Measurements from ENCODE around the gene NACC2. TPM values are rescaled to one million over a fixed set of nuclear protein-coding genes. Genes with fewer than 3 reads are reported as not detected.

NACC2 gene
- total RNA-seq, 2 donors from 2014 or later: 7.8 to 9.7 TPM

GRCh38 chr9:136087741-136088480 is 7.2 kb downstream of the NACC2 start:
- H3K27ac Mint-ChIP-seq: no peak overlapping the region
- no peaks in the 10 kb centered on the region for H3K27me3 Mint-ChIP-seq
- no peak overlapping the region for H3K4me3 Mint-ChIP-seq
- H3K9me3 Mint-ChIP-seq: no peaks in the 10 kb centered on the region
- no peak for ATAC-seq (replicated peaks)
- H3K36me3 Mint-ChIP-seq (ENCODE audit: low read depth): no peaks in the 10 kb centered on the region
- peaks cover 5% of the 10 kb centered on the region for H3K4me1 Mint-ChIP-seq

GRCh38 chr9:136086951-136087740 is 7.9 kb downstream of the NACC2 start:
- Mint-ChIP-seq H3K9me3 (no peaks in the 10 kb centered on the region), H3K36me3 (ENCODE audit: low read depth) (no peaks in the 10 kb centered on the region), H3K4me1 (peaks cover 5% of the 10 kb centered on the region), H3K4me3 (no peak overlapping the region), H3K27ac (no peak overlapping the region), H3K27me3 (no peaks in the 10 kb centered on the region)
- no peak for ATAC-seq (replicated peaks)

GRCh38 chr9:136086213-136086881 is 8.7 kb downstream of the NACC2 start:
- no peaks in the 10 kb centered on the region for H3K36me3 Mint-ChIP-seq (ENCODE audit: low read depth)
- H3K27ac Mint-ChIP-seq: no peak overlapping the region

GRCh38 chr9:136085815-136086212 is 9.3 kb downstream of the NACC2 start:
- no peak for ATAC-seq (replicated peaks)
- H3K36me3 Mint-ChIP-seq (ENCODE audit: low read depth): no peaks in the 10 kb centered on the region
- no peak overlapping the region for H3K27ac Mint-ChIP-seq
- H3K27me3 Mint-ChIP-seq: no peaks in the 10 kb centered on the region
- H3K9me3 Mint-ChIP-seq: no peaks in the 10 kb centered on the region
- peaks cover 5% of the 10 kb centered on the region for H3K4me1 Mint-ChIP-seq
- no peak overlapping the region for H3K4me3 Mint-ChIP-seq

More at GRCh38 chr9:136086213-136086881, 8.7 kb downstream of the NACC2 start:
- no peaks in the 10 kb centered on the region for H3K9me3 Mint-ChIP-seq
- ATAC-seq (replicated peaks): no peak
- H3K27me3 Mint-ChIP-seq: no peaks in the 10 kb centered on the region
- peaks cover 5% of the 10 kb centered on the region for H3K4me1 Mint-ChIP-seq
- H3K4me3 Mint-ChIP-seq: no peak overlapping the region

DNA sequence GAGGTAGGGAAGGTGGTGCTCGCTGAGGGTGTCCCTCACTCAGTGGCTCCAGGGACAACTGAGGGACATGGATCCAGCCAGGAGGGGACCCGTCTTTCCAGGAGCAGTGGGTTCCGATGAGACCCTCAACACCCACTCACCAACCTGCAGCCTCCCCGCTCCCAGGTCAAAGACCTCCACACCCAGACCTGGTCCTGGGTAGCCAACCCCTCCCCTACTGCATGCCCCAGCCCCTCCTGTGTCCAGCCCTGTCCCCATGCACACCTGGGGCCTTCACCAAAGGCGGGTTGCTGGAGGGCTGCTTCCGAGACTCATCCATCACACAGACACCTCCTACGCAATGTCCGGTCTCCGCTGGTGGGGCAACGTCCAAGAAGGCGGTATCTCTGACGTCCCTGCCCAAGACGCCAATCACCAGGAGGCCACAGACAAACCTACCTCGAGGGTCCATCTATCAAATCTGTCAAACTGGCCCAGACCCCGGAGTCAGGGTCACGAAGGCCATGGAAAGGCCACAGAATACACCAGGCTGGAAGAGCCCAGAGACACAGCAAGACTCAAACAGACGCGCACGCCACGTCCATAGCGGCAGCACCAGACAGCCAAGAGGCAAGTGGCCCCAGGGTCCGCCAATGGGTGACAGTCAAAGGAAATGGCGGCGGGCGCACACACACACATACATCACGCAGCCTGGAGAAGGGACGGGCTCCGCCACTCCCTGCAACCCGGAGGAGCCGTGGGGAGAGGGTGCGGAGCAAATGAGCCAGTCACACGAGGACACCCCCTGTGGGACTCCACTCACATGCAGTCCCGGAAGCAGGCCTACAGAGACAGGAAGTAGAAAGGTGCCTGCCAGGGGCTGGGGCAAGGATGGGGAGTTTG is 10.8 kb downstream of the NACC2 start:
- Mint-ChIP-seq H3K9me3 (no peaks in the 10 kb centered on the region), H3K36me3 (ENCODE audit: low read depth) (no peaks in the 10 kb centered on the region), H3K4me1 (peaks cover 5% of the 10 kb centered on the region), H3K27me3 (no peaks in the 10 kb centered on the region), H3K27ac (peak overlapping the region; percentile 63), H3K4me3 (no peak overlapping the region)
- ATAC-seq (replicated peaks): no peak

GRCh38 chr9:136083558-136084062 is 11.5 kb downstream of the NACC2 start:
- ATAC-seq (replicated peaks): no peak
- Mint-ChIP-seq H3K36me3 (ENCODE audit: low read depth) (no peaks in the 10 kb centered on the region), H3K4me1 (peaks cover 5% of the 10 kb centered on the region), H3K27ac (no peak overlapping the region), H3K27me3 (no peaks in the 10 kb centered on the region), H3K4me3 (no peak overlapping the region), H3K9me3 (no peaks in the 10 kb centered on the region)

DNA sequence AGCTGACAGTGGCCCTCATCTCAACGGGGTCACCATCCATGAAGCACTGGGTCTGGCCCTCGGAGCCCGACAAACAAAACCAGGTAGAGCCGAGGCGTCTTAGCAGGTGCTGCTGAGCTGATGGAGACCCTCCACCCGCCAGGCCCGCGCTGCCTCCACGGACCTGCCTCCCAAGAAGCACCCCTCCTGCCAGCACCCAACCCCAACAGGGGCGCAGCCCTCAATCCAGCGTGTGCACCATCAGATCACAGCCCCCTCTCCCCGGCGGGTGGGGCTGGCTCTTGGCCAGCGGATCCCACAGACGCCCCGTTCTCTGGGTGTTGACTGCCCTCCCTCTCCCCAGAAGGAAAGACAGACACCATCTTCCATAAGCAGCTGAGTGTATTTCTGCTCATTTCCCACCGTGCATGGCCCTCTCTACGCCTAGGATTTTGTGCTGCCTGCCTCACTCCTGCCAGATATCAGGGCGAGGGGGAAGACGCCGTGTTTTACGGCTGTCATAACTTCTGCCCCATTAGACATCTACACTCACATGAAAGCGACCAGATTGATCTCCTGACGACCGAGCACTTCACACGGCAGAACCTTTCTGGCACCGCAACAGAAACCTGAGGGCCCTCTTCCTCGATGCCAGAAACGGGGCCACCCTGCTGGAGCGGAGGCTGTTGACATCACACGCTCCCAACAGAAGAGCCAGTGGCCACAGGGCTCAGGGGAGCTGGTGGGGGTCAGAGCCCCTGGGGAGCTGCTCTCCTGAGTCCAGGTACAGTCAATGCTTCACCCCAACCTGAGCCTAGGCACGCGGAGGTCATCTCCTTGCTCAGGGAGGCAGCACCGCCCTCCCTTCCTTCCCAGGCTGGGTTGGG is 12.4 kb downstream of the NACC2 start:
- H3K36me3 Mint-ChIP-seq (ENCODE audit: low read depth): no peaks in the 10 kb centered on the region
- no peaks in the 10 kb centered on the region for H3K9me3 Mint-ChIP-seq
- H3K27me3 Mint-ChIP-seq: no peaks in the 10 kb centered on the region
- no peak overlapping the region for H3K4me3 Mint-ChIP-seq
- no peak overlapping the region for H3K27ac Mint-ChIP-seq
- peaks cover 5% of the 10 kb centered on the region for H3K4me1 Mint-ChIP-seq
- no peak for ATAC-seq (replicated peaks)

DNA sequence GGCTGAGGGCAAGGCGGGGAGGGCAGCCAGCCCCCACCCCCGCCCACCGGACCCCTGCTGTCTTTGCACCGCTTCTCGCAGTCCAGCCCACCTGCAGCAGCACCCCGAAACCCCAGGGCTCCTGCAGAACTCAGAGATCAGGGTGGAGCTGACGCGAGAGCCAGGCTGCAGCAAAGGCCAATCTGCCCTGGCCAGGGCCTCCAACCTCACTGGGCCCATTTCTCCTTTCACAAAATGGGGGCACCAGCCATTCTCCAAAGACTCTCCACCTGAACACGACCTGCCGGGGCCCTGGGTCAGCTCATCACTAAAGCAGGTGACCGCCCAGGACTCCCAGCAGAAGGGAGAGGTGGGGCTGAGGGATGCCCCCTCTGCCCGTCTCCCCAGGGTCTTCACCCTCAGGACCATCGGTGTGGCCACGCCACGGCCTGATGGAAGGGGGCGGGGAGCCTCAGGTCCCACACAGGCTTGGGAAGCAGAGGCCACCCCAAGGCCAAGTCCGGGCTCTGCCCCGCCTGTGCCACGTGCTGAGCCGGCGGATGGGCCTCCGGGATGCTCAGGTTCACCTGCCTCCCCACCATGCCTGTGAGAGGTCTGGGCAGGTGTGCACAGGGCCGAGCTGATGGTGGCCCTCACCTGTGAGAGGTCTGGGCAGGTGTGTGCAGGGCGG is 13.1 kb downstream of the NACC2 start:
- H3K4me1 Mint-ChIP-seq: peaks cover 9% of the 10 kb centered on the region
- no peaks in the 10 kb centered on the region for H3K27me3 Mint-ChIP-seq
- H3K36me3 Mint-ChIP-seq (ENCODE audit: low read depth): no peaks in the 10 kb centered on the region
- no peaks in the 10 kb centered on the region for H3K9me3 Mint-ChIP-seq
- ATAC-seq (replicated peaks): no peak
- no peak overlapping the region for H3K27ac Mint-ChIP-seq
- no peak overlapping the region for H3K4me3 Mint-ChIP-seq

DNA sequence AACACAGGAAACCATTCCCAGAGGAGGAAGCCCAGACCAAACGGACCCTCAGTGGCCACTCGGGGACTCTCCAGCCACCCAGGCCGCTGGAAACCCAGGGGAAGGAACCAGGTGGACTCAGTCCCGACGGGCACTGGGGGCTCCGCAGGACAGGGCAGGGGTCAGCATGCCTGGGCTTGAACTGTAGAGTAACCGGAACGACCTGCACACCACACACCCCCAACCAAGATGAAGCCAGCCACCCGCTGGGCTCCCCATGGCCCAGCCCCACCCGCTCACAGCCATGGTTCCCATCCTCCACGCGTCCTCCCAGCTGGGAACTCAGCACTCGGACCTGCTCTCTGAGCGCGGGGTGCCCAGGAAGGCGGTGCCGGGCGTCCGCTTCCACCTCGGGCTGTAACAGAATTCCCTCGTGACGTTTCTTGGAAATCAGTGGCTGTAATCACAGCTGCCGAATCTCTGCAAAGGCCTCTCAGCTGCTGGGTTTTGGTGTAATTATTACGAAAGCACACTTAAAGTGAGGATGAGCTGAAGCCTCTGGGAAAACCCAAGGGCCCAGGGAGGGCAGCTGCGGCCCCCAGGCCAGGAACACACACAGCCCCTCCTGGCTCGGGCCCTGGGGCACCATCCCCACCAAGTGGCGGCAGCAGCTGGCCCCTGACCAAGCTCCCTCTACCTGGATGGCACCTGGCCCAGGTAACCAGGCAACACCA is 13.8 kb downstream of the NACC2 start:
- Mint-ChIP-seq H3K36me3 (ENCODE audit: low read depth) (no peaks in the 10 kb centered on the region), H3K9me3 (no peaks in the 10 kb centered on the region), H3K27me3 (no peaks in the 10 kb centered on the region), H3K4me1 (peaks cover 9% of the 10 kb centered on the region), H3K4me3 (no peak overlapping the region), H3K27ac (no peak overlapping the region)
- no peak for ATAC-seq (replicated peaks)

DNA sequence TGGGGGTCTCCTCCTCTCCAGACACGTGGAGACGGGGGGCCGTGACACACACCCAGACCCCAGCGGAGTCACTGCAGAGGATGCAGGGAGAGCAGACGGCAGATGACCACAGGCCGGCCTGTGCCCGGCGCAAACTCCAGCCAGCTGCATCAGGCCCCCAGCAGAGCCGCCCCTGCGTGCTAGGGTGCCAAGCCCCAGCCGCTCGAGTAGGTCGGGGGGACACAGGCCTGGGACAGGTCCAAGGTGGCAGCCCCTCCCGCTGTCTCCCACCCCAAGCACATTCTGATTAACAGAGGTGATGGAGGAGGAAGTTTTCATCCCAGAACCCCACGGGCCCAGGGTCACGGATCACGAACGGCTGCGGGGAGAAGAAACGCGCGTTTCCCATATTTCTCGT is 14.4 kb downstream of the NACC2 start:
- H3K36me3 Mint-ChIP-seq (ENCODE audit: low read depth): no peaks in the 10 kb centered on the region
- H3K9me3 Mint-ChIP-seq: no peaks in the 10 kb centered on the region
- peaks cover 9% of the 10 kb centered on the region for H3K4me1 Mint-ChIP-seq
- H3K4me3 Mint-ChIP-seq: no peak overlapping the region
- H3K27ac Mint-ChIP-seq: no peak overlapping the region
- H3K27me3 Mint-ChIP-seq: no peaks in the 10 kb centered on the region
- ATAC-seq (replicated peaks): no peak

GRCh38 chr9:136079916-136080246 is 15.2 kb downstream of the NACC2 start:
- H3K9me3 Mint-ChIP-seq: no peaks in the 10 kb centered on the region
- H3K4me3 Mint-ChIP-seq: no peak overlapping the region

DNA sequence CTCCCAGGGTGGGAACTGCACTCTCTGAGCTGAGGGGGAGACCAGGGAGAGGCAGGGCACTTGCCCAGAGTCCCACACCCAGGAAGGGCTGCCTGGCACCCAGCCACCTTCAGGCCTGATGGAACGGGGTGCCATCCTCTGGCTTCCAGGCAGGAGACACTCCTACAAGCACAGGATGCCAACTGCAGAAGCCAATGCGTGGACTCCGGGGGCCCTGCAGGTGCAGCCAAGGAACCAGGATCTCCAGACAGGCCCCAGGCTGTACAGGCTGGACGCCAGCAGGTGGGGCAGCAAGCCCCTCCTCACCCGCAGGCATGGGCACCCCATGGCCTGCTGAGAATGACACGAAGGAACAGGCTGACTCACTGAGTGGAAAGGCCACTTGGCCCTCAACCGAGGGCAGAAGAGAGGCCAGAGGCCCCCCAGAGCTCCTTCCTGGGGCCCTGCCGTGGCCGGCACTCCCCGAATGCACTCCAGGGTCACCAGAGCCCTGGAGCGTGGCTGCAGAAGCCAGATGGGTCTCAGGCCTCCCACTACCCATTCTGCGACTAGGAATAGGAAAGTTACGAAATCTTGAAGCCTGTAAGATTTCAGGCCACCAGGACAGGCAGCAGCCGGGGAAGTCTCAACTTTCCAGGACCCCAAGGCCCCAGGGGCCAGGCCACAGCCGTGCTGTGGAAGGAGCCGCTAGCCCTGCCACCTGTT is 15.7 kb downstream of the NACC2 start:
- ATAC-seq (replicated peaks): no peak

More at GRCh38 chr9:136079916-136080246, 15.2 kb downstream of the NACC2 start:
- no peaks in the 10 kb centered on the region for H3K36me3 Mint-ChIP-seq (ENCODE audit: low read depth)
- no peak overlapping the region for H3K27ac Mint-ChIP-seq
- no peak for ATAC-seq (replicated peaks)
- H3K27me3 Mint-ChIP-seq: no peaks in the 10 kb centered on the region
- peaks cover 9% of the 10 kb centered on the region for H3K4me1 Mint-ChIP-seq

More for the DNA sequence above, 15.7 kb downstream of the NACC2 start:
- Mint-ChIP-seq H3K9me3 (no peaks in the 10 kb centered on the region), H3K27ac (no peak overlapping the region), H3K36me3 (ENCODE audit: low read depth) (no peaks in the 10 kb centered on the region), H3K4me1 (peaks cover 5% of the 10 kb centered on the region), H3K27me3 (no peaks in the 10 kb centered on the region), H3K4me3 (no peak overlapping the region)
